HG03378 (cell line): Measurements from ENCODE around the gene GPAM.
"Not testable (repeated sequence)": the region's sequence is repeated elsewhere in the genome, so short reads cannot be mapped to it uniquely, and the experiment has no call there.

ENCODE experiments used
- ATAC-seq: cut with Tn5 transposase; IDR thresholded peaks from one replicate; pipeline ENCODE4 v1.9.1; 2021; ENCODE audit warnings: mild to moderate bottlenecking, moderate library complexity; ENCODE audit not compliant: unreplicated experiment

The GPAM gene

DNA sequence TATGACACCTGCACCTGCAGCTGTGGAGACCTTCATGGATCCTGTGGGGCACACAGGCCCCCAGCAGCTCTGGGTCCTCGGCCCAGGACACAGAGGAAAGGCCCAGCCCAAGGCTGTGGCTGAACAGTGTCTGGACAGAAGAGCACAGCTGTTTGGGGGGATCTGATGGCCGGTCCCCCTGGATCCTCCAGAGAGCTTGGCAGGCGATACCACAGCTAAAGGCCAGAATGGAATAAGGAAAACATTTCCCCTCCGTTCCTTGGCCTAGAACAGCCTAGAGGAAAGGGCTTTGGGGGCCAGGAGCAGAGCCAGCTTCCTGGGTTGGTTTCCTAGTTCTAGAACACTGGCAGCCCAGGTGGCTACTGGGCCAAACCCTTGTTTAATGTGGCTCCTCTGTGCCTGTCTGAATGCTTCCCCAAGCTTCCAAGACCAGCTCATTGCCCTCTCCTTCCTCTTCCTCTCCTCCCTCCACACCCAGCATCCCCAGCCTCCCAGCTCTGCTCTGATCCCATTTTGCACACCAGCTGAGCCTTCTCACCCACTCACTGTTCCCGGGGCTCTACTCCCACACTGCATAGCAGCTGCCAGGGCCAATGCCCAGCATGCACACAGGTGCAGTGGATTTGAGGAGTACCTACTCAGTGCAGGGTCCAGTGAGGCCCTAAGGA is 46.9 kb downstream of the GPAM start:
- ATAC-seq = no peak

DNA sequence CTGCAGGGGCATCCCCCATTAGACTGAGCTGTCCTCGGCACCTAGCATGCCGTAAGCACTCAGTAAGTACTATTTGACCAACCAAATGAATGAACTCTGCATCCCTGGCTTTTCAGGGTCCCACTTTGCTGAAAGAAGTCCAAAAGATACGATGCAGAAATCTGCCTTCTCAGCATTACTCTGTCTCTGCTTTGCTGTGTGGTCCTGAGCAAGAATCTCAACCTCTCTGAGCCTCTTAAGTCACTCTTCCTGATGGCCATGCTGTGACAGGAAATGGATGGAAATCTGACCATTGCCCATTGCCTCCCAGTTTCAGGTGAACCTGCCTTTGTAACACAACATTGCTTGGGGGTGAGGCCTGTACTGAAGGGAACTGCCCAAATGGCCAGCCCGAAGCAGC is 48.0 kb downstream of the GPAM start:
- no peak for ATAC-seq

GRCh38 chr10:112132435-112132834 is 51.1 kb downstream of the GPAM start:
- ATAC-seq = no peak

GRCh38 chr10:112131996-112132395 is 51.6 kb downstream of the GPAM start:
- no peak for ATAC-seq

- no peak for ATAC-seq
Measured at GRCh38 chr10:112131346-112131745, 52.2 kb downstream of the GPAM start.

- no peak for ATAC-seq
Measured at GRCh38 chr10:112126901-112127300, 56.7 kb downstream of the GPAM start.

DNA sequence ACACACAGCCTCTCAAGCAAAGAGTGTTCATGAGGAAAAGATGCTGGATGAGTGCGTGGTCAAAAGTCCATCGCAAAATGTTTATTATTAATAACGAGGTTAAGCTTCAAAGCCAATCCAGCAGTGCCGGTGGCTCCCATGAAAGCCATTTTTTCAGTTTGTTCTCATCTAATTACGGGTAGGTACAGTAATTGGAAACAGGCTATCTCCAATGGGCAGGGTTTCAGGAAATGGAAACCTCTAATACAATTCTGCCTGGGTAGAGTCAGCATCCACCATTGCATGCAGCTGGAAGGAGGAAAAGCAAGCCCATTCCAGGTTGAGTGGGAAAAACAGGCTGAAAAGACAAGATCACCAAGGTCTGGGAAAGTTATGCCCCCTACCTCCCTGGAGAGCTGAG is 57.4 kb downstream of the GPAM start:
- ATAC-seq = no peak

- no peak for ATAC-seq
Measured at GRCh38 chr10:112124866-112125265, 58.7 kb downstream of the GPAM start.

DNA sequence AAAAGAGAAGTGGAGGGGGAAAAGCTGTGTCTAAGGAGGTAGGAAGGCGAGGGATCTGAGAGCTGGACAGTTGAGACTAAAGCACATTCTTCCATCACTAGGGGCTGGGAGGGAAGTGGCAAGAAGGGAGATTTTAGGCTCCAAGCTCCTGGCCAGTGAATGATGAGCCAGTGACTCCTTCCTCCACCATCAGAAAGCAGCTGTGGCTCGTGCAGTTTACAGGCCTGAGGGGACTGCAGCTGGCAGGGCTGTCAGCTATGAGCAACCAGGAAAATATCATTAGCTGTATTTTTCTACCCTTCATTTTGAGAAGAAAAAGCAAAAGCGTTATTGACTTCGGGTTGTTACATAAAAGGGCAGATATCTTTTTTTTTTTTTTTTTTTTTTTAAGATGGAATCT is 60.7 kb downstream of the GPAM start:
- ATAC-seq = no peak

DNA sequence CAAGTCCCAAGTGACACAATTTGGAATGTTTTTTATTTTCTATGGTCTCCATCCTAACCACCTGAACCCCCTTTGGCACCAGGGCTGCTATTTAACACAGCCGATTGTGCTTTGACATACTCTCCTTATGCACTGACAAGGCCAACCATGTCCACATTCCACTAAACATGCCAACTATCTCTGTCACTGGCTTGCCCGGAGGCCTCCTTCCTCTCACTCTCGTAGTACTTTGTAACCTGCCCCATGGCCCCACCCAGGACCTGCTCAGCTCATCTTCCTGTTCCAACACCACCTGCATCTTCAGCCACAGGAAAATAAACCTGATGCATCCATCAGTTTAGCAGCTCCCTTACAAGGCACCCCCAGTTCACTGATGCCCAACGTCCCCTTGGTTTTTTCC is 63.1 kb downstream of the GPAM start:
- no peak for ATAC-seq

DNA sequence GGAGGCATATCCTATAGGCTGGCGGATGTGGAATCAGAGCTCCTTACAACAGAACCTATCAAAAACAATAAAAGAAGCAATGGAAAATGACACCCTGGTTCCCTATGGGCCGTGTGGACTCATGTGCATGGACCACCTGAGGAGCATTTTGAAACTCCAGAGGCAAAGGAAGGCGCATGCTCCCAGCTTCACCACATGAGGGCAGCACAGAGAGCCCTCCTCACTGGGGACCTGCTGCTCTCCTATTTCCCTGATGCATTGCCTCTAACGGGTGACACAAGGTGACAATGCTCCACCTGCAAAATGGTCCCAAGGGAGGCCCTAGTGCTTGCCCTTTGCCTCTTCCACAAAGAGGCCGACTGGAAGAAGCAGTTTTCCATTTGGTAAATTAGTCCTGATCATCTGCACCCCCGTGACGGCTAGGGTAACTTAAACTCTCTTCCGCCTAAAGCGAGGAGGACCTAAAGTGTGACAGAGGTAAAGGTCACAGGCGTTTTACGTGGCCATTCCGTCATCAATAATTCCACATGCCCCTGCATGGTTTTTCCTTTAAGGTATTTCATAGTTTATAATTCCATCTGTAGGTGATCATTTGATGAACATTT is 67.7 kb downstream of the GPAM start:
- ATAC-seq = peak; percentile 65

- ATAC-seq = not testable (repeated sequence)
Measured at GRCh38 chr10:112109779-112110178, 73.8 kb downstream of the GPAM start.
